GM19438 (cell line): Measurements from ENCODE around the gene COX10.
A peak's percentile ranks its signal among the peaks of the same experiment; 100 is the strongest.
"Not testable (repeated sequence)": the region's sequence is repeated elsewhere in the genome, so short reads cannot be mapped to it uniquely, and the experiment has no call there.

Experiments
- ATAC-seq: cut with Tn5 transposase; IDR thresholded peaks from one replicate; pipeline ENCODE4 v1.9.1; 2021; ENCODE audit warnings: low read depth; ENCODE audit not compliant: unreplicated experiment

COX10 gene

GRCh38 chr17:14069251-14070021 is at the start of gene COX10:
COX10 (plus strand) TSS chr17:14069504; CDS start chr17:14069606, 102 bp downstream.
- peak; percentile 99 for ATAC-seq

GRCh38 chr17:14021651-14022294 is 47.5 kb upstream of the COX10 start:
- not testable (repeated sequence) for ATAC-seq

GRCh38 chr17:14029755-14030154 is 39.5 kb upstream of the COX10 start:
- ATAC-seq: not testable (repeated sequence)

GRCh38 chr17:14032234-14032633 is 37.1 kb upstream of the COX10 start:
- ATAC-seq: no peak

- ATAC-seq: no peak
These were observed 36.1 kb upstream of the COX10 start for GRCh38 chr17:14033166-14033565.

GRCh38 chr17:14037453-14037852 is 31.9 kb upstream of the COX10 start:
- ATAC-seq: no peak

- ATAC-seq: no peak
These were observed 31.1 kb upstream of the COX10 start for GRCh38 chr17:14038206-14038605.

GRCh38 chr17:14042411-14042810 is 26.9 kb upstream of the COX10 start:
- no peak for ATAC-seq

- no peak for ATAC-seq
These were observed 24.6 kb upstream of the COX10 start for GRCh38 chr17:14044702-14045101.

GRCh38 chr17:14046978-14047377 is 22.3 kb upstream of the COX10 start:
- no peak for ATAC-seq

- ATAC-seq: no peak
These were observed 21.7 kb upstream of the COX10 start for GRCh38 chr17:14047591-14047990.

- ATAC-seq: no peak
These were observed 21.1 kb upstream of the COX10 start for GRCh38 chr17:14048169-14048568.

GRCh38 chr17:14050616-14051015 is 18.7 kb upstream of the COX10 start:
- ATAC-seq: no peak

- no peak for ATAC-seq
These were observed 17.6 kb upstream of the COX10 start for GRCh38 chr17:14051692-14052091.

- no peak for ATAC-seq
These were observed 16.3 kb upstream of the COX10 start for GRCh38 chr17:14052886-14053615.

GRCh38 chr17:14057591-14057990 is 11.7 kb upstream of the COX10 start:
- no peak for ATAC-seq

GRCh38 chr17:14058051-14058450 is 11.3 kb upstream of the COX10 start:
- no peak for ATAC-seq

GRCh38 chr17:14060706-14061105 is 8.6 kb upstream of the COX10 start:
- ATAC-seq: no peak

GRCh38 chr17:14061666-14062560 is 7.4 kb upstream of the COX10 start:
- no peak for ATAC-seq

GRCh38 chr17:14067347-14067746 is 2.0 kb upstream of the COX10 start:
- ATAC-seq: no peak
